ENCODE measurements around the gene INHBB. TPM values are rescaled to one million over a fixed set of nuclear protein-coding genes. Genes with fewer than 3 reads are reported as not detected.

INHBB gene
- total RNA-seq, 4 donors from 2014 or later = 21.4 to 69.1 (median 62.1) TPM

DNA sequence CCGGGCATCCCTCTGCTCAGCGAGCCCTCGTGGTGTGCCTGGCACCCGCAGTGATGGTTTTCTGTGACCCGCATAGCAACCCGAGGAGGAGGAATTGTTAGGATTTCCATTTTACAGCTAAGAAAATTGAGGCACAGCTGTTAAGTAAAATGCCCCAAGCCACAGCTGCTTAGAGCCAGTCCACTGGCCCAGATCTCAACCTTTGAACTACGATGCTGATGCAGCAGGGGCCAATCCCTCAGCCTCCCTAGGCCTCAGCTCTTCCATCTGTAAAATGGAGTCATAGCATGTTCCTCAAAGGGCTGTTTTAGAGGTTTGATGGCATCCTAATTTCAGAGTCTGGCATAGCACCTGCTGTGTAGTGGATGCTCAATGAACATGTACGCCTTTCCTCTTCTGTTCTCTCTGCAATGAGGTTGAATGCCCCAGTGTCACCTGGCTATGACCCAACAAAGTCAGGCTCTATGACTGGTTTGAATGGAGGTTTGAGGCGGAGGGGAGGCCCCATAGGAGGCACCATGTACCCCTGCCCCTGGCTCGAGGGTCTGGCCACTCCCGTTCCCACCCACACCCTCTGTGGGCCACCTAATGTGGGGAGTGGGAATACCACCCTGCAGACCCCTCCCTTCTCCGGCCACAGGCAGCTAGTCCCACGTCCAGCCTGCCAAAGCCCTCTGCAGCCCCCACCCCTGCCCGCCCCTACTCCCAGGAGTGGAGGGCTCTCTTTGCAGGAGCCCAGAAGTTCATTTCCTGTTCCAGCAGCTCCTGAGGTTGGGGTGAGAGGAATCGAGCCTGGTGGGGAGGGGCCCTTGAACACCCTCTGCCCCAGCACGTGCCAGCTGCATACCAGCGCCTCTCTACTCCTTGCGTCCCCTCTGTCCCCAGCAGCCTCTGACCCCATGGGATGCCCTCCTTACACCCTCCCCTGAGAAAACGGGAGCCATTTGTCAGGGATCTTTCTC is 31.0 kb downstream of the INHBB start:
- TF ChIP-seq CTCF (IDR thresholded peaks at IDR 0.05; ENCODE audit: low read depth) = no peak

DNA sequence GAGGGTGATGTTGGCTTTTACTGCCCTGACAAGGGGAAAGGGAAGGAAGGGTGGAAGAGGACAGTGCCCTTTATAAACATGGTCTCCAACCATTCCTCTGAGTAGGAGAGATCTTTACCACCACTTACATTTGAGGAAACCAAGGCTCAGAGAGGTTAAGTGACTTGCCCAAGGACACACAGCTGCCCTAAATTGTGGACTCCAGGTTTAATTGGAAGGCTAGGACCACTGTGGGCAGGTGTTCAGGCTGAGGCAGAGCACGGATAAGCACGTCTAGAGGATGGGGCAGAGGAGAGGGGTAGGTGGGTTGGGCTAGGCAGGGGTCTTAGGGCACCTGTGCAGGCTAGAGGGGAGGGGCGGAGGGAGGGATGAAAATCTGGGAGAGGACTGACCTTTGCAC is 32.7 kb downstream of the INHBB start:
- TF ChIP-seq CTCF (IDR thresholded peaks at IDR 0.05; ENCODE audit: low read depth) = no peak

DNA sequence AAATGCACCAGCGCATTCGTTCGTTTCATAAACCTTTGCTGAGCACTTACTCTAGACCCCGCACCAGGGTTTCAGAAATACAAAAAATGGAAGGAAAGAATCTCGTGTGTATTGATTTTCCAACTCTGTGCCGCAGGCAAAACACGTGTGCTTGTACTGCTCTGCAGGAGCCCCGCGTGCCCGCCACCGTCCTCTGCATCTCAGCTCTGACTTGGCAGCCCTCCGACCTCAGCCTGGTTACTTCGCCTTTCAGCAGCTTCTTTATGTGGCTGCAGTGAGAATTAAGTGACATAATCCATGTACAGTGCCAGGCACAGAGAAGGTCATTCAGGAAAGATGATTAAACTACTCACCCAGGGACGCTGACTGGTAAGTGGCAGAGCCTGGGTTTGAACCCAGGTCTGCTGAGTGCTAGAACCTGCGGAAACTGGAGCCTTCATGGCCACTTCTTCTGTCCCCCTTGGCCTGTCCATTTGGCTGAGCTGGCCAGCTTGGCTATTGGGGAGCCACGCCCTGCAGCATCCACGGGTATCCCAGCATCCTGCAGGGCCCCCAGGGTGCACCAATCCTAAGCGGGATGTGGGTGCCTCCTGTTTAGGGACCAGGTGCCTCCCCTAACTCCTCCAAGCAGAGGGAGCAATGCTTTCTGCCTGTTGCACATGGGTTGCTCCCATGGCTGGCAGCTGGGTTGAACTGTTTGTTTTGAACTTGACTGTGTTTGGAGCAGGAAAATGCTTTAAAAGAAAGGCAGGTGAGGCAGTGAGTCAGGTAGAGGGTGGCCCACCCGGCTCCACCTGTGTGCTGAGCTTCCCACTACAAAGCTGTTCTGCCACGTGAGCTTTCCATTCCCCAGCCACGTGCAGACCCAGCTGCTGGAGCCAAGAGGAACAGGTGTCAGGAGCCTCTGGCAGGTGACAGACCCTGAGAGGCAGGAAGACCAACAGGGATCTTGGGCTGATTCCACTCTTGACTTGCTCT is 34.3 kb downstream of the INHBB start:
- no peak for TF ChIP-seq CTCF (IDR thresholded peaks at IDR 0.05; ENCODE audit: low read depth)

GRCh38 chr2:120381192-120381591 is 35.3 kb downstream of the INHBB start:
- no peak for TF ChIP-seq CTCF (IDR thresholded peaks at IDR 0.05; ENCODE audit: low read depth)

- no peak for TF ChIP-seq CTCF (IDR thresholded peaks at IDR 0.05; ENCODE audit: low read depth)
Observed at GRCh38 chr2:120381661-120382060, 35.7 kb downstream of the INHBB start.

GRCh38 chr2:120382541-120383144 is 36.7 kb downstream of the INHBB start:
- TF ChIP-seq CTCF (IDR thresholded peaks at IDR 0.05; ENCODE audit: low read depth) = no peak

All from subcutaneous adipose tissue (tissue), 4 donors.